HepG2 (cell line): ENCODE data around the gene DUS3L. TPM values are rescaled to one million over a fixed set of nuclear protein-coding genes. Genes with fewer than 3 reads are reported as not detected.

Source experiments
- BRCA1 ChIP-seq: sonication (generic); formaldehyde crosslinking; IDR thresholded peaks from 2 replicates; pipeline ENCODE4 v1.4.0; 2020; ENCODE audit warnings: missing genetic modification reagents
- CBX5 ChIP-seq: sonication (generic); formaldehyde crosslinking; IDR thresholded peaks from 2 replicates; pipeline ENCODE4 v1.4.0; 2020; ENCODE audit warnings: missing genetic modification reagents, borderline replicate concordance
- GZF1 ChIP-seq: sonication (generic); formaldehyde crosslinking; IDR thresholded peaks from 2 replicates; pipeline ENCODE4 v1.5.1; 2020; ENCODE audit warnings: mild to moderate bottlenecking, missing genetic modification reagents
- MAZ ChIP-seq, 2 experiments: sonication (generic) in 1 of 2; formaldehyde crosslinking in 1 of 2; IDR thresholded peaks; 2 replicates each; pipeline versions ENCODE4 v1.5.0 to v1.6.1; 2012 to 2020; ENCODE audit warnings: low read depth in 2 of 2, mild to moderate bottlenecking in 2 of 2, borderline replicate concordance in 1 of 2, improper control_type of control experiment in 1 of 2, low read length in 1 of 2, missing genetic modification reagents in 1 of 2, moderate library complexity in 1 of 2
- NCOA2 ChIP-seq: sonication (generic); formaldehyde crosslinking; IDR thresholded peaks from 2 replicates; pipeline ENCODE4 v1.8.0; 2022; ENCODE audit warnings: inconsistent platforms
- NPAS2 ChIP-seq: sonication (generic); formaldehyde crosslinking; IDR thresholded peaks from 2 replicates; pipeline ENCODE4 v1.8.0; 2022; ENCODE audit warnings: mild to moderate bottlenecking, missing genetic modification reagents, borderline replicate concordance
- SMARCE1 ChIP-seq: fragments of 450-650 bp; IDR thresholded peaks from 2 replicates; pipeline ENCODE4 v1.6.1; 2017; ENCODE audit warnings: borderline replicate concordance
- TARDBP ChIP-seq: sonication (generic); formaldehyde crosslinking; IDR thresholded peaks from 2 replicates; pipeline ENCODE4 v1.8.0; 2022; ENCODE audit warnings: mild to moderate bottlenecking, missing genetic modification reagents
- ZNF205 ChIP-seq: IDR thresholded peaks from 2 replicates; pipeline ENCODE4 v1.6.1; 2018; ENCODE audit warnings: missing biosample characterization, missing genetic modification reagents
- ZNF235 ChIP-seq: sonication (generic); formaldehyde crosslinking; IDR thresholded peaks from 2 replicates; pipeline ENCODE4 v1.8.1; 2023; ENCODE audit warnings: mild to moderate bottlenecking, missing genetic modification reagents, borderline replicate concordance
- ZNF30 ChIP-seq: sonication (generic); formaldehyde crosslinking; IDR thresholded peaks from 2 replicates; pipeline ENCODE4 v1.5.0; 2020; ENCODE audit warnings: mild to moderate bottlenecking, missing genetic modification reagents
- ZNF567 ChIP-seq: sonication (generic); formaldehyde crosslinking; IDR thresholded peaks from 2 replicates; pipeline ENCODE4 v1.8.1; 2023; ENCODE audit warnings: mild to moderate bottlenecking, missing genetic modification reagents, borderline replicate concordance
- ZNF569 ChIP-seq: sonication (generic); formaldehyde crosslinking; IDR thresholded peaks from 2 replicates; pipeline ENCODE4 v1.5.0; 2020; ENCODE audit warnings: mild to moderate bottlenecking, missing genetic modification reagents, moderate library complexity, borderline replicate concordance
- ZNF619 ChIP-seq: sonication (generic); formaldehyde crosslinking; IDR thresholded peaks from 2 replicates; pipeline ENCODE4 v1.4.0; 2020; ENCODE audit warnings: mild to moderate bottlenecking, missing genetic modification reagents
- ZNF747 ChIP-seq: sonication (generic); formaldehyde crosslinking; IDR thresholded peaks from 2 replicates; pipeline ENCODE4 v1.8.1; 2023; ENCODE audit warnings: missing genetic modification reagents, mild to moderate bottlenecking, borderline replicate concordance
- polyA plus RNA-seq, 8 experiments: library from polyadenylated mRNA; depleted of rRNA in 3 of 8; stranded (reverse) in 7 of 8; unstranded in 1 of 8; fragments of >200 nt; fragmentation: Illumina TruSeq in 4 of 8; extraction: Trizol in 4 of 8; gene quantifications; 2 replicates each; pipeline versions ENCODE4 v1.2.1 to v1.2.3, GENCODE V29; 2011 to 2016; ENCODE audit warnings: low read depth in 4 of 8, missing spikeins in 1 of 8, mixed read lengths in 1 of 8; ENCODE audit not compliant: insufficient read depth in 1 of 8
- total RNA-seq, 5 experiments: library from RNA; depleted of rRNA; stranded (reverse); fragments of >200 nt; fragmentation: Illumina TruSeq; extraction: Trizol; gene quantifications; 2 replicates each; pipeline ENCODE4 v1.2.3, GENCODE V29; 2016; ENCODE audit warnings: low read depth in 1 of 5
- TF ChIP-seq, protein P1 (sequence below): sonication (generic); formaldehyde crosslinking; IDR thresholded peaks from 2 replicates; pipeline ENCODE4 v1.4.0; 2020; ENCODE audit warnings: missing genetic modification reagents
- TF ChIP-seq, protein P2 (sequence below): IDR thresholded peaks from 2 replicates; pipeline ENCODE4 v1.6.1; 2016; ENCODE audit warnings: low read depth
- TF ChIP-seq, protein P3 (sequence below): sonication (generic); formaldehyde crosslinking; IDR thresholded peaks from 2 replicates; pipeline ENCODE4 v1.8.0; 2022; ENCODE audit warnings: missing genetic modification reagents, mild to moderate bottlenecking, borderline replicate concordance
- TF ChIP-seq, protein P4 (sequence below), 2 experiments: sonication (generic) in 1 of 2; formaldehyde crosslinking in 1 of 2; IDR thresholded peaks; 2 replicates each; pipeline versions ENCODE4 v1.4.0 to v1.6.1; 2016 to 2020; ENCODE audit warnings: borderline replicate concordance in 1 of 2, low read depth in 1 of 2, mild to moderate bottlenecking in 1 of 2, missing genetic modification reagents in 1 of 2

DUS3L gene
- total and polyA plus RNA-seq, 2 of the 13 experiments (the other 11 are each of a cell fraction or from before 2014, with no cell fraction given) = 13.3 to 25.1 TPM

DNA sequence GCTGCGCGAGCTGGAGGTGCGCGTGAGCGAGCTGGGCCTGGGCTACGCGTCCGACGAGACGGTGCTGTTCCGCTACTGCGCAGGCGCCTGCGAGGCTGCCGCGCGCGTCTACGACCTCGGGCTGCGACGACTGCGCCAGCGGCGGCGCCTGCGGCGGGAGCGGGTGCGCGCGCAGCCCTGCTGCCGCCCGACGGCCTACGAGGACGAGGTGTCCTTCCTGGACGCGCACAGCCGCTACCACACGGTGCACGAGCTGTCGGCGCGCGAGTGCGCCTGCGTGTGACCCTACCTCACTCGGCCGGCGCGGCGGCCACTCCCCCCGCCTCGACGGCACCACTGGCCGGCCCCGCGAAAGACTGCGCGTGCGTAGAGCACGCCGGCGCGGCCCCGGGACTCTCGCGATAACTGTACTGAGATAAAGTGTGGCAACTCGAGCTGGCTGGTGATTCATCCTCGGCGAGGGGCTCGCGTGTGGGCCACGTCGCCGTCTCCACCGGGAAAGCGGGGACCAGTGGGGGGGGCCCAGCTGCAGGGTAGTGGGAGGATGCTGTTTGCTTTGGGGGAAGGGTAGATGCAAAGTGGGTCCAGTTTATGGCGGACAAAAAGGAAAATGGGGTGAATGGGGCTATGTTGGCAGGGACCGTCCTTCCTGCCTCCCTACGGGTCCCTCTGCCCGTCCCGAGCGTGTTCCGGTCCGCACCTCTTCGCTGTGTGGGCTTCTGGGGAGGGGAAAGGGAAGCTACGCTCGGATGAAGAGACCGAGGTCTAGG, 37.1 kb upstream of the DUS3L start (continued):
- TF ChIP-seq, protein P1, sequence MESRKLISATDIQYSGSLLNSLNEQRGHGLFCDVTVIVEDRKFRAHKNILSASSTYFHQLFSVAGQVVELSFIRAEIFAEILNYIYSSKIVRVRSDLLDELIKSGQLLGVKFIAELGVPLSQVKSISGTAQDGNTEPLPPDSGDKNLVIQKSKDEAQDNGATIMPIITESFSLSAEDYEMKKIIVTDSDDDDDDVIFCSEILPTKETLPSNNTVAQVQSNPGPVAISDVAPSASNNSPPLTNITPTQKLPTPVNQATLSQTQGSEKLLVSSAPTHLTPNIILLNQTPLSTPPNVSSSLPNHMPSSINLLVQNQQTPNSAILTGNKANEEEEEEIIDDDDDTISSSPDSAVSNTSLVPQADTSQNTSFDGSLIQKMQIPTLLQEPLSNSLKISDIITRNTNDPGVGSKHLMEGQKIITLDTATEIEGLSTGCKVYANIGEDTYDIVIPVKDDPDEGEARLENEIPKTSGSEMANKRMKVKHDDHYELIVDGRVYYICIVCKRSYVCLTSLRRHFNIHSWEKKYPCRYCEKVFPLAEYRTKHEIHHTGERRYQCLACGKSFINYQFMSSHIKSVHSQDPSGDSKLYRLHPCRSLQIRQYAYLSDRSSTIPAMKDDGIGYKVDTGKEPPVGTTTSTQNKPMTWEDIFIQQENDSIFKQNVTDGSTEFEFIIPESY (CRISPR knock-in tag) = 0 out of 2 replicates have a peak, but pooled peaks have one; percentile 6
- TF ChIP-seq, protein P2, sequence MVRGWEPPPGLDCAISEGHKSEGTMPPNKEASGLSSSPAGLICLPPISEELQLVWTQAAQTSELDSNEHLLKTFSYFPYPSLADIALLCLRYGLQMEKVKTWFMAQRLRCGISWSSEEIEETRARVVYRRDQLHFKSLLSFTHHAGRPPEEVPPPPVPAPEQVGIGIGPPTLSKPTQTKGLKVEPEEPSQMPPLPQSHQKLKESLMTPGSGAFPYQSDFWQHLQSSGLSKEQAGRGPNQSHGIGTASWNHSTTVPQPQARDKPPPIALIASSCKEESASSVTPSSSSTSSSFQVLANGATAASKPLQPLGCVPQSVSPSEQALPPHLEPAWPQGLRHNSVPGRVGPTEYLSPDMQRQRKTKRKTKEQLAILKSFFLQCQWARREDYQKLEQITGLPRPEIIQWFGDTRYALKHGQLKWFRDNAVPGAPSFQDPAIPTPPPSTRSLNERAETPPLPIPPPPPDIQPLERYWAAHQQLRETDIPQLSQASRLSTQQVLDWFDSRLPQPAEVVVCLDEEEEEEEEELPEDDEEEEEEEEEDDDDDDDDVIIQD = peak; percentile 82
- peak; percentile 98 for TF ChIP-seq ZNF747
- no peak for TF ChIP-seq GZF1 (CRISPR knock-in tag)
- TF ChIP-seq MAZ (IDR thresholded peaks at IDR 0.05; ENCODE audit: borderline replicate concordance, low read depth, low read length) = peak; percentile 46; the same call in 1 of the 2 replicates
- TF ChIP-seq MAZ (CRISPR knock-in tag; IDR thresholded peaks at IDR 0.05; ENCODE audit: low read depth) = peak; percentile 93
- TF ChIP-seq ZNF569 (CRISPR knock-in tag) = no peak
- 0 out of 2 replicates have a peak, but pooled peaks have one; percentile 28 for TF ChIP-seq ZNF567
- TF ChIP-seq BRCA1 (CRISPR knock-in tag) = no peak
- TF ChIP-seq ZNF205 (CRISPR knock-in tag) = peak; percentile 85
- TF ChIP-seq ZNF619 (CRISPR knock-in tag) = peak; percentile 91; the same call in 1 of the 2 replicates
- TF ChIP-seq ZNF30 (CRISPR knock-in tag) = no peak
- TF ChIP-seq CBX5 (CRISPR knock-in tag) = peak; percentile 62; the same call in 1 of the 2 replicates
- peak; percentile 87; the same call in 1 of the 2 replicates for TF ChIP-seq ZNF235 (CRISPR knock-in tag)
- peak; percentile 95 for TF ChIP-seq TARDBP (CRISPR knock-in tag)
- no peak for TF ChIP-seq NPAS2 (CRISPR knock-in tag)
- no peak for TF ChIP-seq SMARCE1
- TF ChIP-seq, protein P3, sequence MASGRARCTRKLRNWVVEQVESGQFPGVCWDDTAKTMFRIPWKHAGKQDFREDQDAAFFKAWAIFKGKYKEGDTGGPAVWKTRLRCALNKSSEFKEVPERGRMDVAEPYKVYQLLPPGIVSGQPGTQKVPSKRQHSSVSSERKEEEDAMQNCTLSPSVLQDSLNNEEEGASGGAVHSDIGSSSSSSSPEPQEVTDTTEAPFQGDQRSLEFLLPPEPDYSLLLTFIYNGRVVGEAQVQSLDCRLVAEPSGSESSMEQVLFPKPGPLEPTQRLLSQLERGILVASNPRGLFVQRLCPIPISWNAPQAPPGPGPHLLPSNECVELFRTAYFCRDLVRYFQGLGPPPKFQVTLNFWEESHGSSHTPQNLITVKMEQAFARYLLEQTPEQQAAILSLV (CRISPR knock-in tag) = peak; percentile 75; the same call in 1 of the 2 replicates
- TF ChIP-seq NCOA2 = peak; percentile 61
- TF ChIP-seq, protein P4, sequence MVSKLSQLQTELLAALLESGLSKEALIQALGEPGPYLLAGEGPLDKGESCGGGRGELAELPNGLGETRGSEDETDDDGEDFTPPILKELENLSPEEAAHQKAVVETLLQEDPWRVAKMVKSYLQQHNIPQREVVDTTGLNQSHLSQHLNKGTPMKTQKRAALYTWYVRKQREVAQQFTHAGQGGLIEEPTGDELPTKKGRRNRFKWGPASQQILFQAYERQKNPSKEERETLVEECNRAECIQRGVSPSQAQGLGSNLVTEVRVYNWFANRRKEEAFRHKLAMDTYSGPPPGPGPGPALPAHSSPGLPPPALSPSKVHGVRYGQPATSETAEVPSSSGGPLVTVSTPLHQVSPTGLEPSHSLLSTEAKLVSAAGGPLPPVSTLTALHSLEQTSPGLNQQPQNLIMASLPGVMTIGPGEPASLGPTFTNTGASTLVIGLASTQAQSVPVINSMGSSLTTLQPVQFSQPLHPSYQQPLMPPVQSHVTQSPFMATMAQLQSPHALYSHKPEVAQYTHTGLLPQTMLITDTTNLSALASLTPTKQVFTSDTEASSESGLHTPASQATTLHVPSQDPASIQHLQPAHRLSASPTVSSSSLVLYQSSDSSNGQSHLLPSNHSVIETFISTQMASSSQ (IDR thresholded peaks at IDR 0.05; ENCODE audit: low read depth) = no peak
- TF ChIP-seq, protein P4 (CRISPR knock-in tag; IDR thresholded peaks at IDR 0.05; ENCODE audit: borderline replicate concordance) = peak; percentile 45; the same call in 1 of the 2 replicates
